EL (cell line): ENCODE measurements around the gene TMEM205.
A peak's percentile ranks its signal among the peaks of the same experiment; 100 is the strongest.
"Not testable (repeated sequence)": the region's sequence is repeated elsewhere in the genome, so short reads cannot be mapped to it uniquely, and the experiment has no call there.

Source experiments
- DNase-seq: peaks from one replicate; pipeline ENCODE4 v3.0.0-alpha.2; 2016

Gene TMEM205

DNA sequence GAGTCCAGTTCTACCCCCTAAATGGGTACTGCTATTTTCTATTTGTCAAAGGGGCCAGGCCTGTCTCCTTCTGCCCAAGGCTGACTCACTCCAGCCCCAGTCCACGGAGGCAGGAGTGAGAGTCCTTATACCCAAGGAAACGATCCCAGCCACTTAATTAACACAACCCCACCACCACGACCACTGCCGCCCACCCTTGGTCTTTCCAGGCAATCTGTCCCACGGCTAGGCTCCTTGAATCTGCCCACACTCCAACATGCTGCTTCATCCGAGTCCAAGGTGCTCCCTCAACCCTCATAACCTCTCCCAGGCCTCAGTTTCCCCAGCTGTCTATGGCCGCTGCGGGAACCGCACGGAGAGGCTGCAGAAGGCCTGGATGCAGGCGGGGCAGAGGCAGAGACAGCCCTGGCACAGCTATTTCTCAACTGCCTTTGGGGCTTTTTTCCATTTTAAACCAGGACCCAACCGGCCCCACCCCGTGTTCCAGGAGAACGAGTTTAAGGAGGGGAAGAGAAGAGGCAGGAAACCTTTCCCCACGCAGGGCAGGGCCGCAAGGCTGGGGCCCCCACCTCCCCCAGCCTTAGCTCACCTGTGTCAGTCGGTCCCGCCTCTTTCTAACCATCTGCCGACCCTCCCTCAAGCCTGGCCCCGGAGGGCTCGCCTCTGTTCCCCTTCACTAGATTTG is 7.4 kb downstream of the TMEM205 start:
- no peak for DNase-seq

DNA sequence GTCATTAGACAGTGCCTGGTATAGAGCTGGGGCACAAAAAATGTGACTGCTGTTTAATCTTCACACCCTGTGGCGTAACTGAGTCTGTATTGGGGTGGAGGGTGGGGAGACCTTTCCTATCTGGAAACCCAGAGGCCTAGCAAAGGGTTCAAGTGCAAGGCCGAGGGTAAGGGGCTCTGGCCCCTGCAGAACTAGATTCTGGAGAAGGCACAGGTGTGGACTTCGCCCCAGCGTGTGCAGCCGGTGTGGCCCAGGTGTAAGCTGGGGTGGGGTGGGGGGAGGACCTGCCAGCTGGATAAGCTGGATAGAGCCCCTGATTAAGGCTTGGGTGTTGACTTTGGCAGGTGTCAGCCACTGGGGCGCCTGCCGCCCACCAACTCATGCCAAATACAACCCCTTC is 7.9 kb downstream of the TMEM205 start:
- DNase-seq = no peak

GRCh38 chr19:11337080-11337479 is 9.0 kb downstream of the TMEM205 start:
- DNase-seq = no peak

DNA sequence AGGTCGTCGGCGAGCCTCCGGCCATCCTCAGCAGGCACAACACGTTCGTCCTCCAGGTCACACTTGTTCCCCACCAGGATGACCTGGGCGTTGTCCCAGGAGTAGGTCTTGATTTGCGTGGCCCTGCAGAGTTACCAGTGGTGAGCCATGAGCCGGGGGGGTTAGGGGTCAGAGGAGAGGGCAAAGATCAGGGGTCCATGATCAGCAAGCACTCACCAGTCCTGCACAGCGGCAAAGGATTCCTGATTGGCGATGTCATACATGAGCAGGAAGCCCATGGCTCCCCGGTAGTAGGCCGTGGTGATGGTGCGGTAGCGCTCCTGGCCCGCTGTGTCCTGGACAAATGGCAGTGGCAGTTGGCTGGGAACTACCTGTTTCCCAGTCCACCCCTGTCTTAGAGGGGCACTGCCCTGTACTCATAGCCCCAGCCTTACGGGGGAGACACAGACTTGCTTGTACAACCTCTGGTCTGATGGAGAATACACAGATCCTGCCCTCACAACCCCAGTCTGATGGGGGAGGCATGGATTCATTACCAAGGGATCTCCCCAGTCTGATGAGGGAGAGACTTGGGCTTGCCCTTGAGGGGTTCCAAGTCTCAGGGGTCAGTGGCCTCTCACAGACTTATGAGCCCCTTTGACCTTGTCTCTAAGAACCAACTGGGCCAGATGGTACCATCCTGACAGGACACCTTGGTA is 10.5 kb downstream of the TMEM205 start:
- DNase-seq = no peak

GRCh38 chr19:11333838-11334237 is 12.2 kb downstream of the TMEM205 start:
- not testable (repeated sequence) for DNase-seq

- DNase-seq = no peak
These were observed 13.2 kb downstream of the TMEM205 start for GRCh38 chr19:11332822-11333221.

GRCh38 chr19:11331502-11331901 is 14.6 kb downstream of the TMEM205 start:
- no peak for DNase-seq

GRCh38 chr19:11330127-11330526 is 15.9 kb downstream of the TMEM205 start:
- no peak for DNase-seq

GRCh38 chr19:11325544-11325943 is 20.5 kb downstream of the TMEM205 start:
- DNase-seq = no peak

GRCh38 chr19:11324748-11325389 is 21.2 kb downstream of the TMEM205 start:
- no peak for DNase-seq

- peak; percentile 93 for DNase-seq
These were observed 21.9 kb downstream of the TMEM205 start for GRCh38 chr19:11324079-11324661.

- DNase-seq = no peak
These were observed 22.4 kb downstream of the TMEM205 start for GRCh38 chr19:11323601-11324078.

DNA sequence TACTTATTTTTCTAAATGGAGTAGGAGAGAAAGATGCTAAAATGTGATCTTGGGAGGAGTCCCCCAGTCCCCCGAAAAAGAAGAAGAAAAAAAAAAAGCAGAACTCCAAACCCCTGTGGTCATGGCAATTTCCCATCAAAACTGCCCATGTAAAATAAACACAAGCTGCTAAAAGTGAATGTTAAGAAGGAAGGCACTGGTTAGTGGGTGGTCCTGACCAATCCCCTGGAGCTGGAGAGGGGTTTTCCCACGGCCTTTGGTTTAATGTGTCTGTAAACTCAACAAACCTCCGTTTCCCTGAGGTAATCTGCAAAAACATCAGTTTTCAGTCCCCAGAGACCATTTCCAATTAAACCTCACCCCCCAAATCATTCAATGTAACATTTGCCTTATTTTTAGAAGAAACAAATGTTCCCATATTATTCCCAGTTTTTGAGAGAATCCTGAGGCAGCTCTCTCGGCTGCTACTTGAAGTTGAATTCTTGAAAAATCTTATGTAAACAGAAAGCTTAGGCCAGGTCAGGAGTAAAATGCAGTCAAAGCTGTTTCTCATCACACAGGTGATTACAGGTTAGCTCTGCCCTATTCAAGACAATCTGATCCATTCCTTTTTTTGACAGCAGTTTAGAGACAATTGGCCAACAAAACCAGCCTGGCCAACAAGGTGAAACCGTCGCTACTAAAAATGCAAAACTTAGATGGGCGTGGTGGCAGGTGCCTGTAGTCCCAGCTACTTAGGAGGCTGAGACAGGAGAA is 23.6 kb downstream of the TMEM205 start:
- no peak for DNase-seq

DNA sequence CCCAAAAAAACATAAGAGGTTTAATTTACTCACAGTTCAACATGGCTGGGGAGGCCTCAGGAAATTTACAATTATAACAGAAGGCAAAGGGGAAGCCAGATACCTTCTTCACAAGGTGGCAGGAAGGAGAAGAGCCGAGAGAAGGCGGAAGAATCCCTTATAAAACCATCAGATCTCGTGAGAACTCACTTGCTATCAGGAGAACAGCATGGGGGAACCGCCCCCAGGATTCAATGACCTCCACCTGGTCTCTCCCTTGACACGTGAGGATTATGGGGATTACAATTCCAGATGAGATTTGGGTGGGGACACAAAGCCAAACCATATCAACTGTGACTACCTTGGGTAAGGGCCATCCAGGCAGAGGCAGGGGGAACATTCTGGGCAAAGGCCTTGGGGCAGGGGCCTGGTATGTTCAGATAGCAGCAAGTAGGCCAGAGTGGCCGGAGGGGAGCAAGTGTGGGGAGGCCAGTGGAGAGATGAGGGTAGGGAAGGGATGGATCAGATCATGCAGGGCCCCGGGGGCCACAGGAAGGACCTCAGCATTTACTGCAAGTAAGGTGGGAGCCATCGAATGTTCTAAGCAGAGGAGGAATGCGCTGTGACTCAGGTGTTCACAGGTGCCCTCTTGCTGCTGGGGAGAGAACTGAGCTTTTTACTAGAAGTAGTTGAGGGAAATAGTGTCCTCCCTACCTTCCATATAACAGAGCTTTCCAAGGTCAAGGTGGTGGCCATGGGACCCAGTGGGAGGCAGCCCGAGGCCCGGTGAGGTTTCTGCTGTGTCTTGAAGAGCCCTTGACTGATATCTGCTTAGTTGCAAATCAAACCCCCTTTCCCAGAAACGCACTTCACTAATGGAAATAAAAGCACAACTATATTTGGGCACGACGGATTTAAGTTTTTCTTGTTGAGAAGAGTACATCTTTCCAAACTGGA is 24.6 kb downstream of the TMEM205 start:
- no peak for DNase-seq

DNA sequence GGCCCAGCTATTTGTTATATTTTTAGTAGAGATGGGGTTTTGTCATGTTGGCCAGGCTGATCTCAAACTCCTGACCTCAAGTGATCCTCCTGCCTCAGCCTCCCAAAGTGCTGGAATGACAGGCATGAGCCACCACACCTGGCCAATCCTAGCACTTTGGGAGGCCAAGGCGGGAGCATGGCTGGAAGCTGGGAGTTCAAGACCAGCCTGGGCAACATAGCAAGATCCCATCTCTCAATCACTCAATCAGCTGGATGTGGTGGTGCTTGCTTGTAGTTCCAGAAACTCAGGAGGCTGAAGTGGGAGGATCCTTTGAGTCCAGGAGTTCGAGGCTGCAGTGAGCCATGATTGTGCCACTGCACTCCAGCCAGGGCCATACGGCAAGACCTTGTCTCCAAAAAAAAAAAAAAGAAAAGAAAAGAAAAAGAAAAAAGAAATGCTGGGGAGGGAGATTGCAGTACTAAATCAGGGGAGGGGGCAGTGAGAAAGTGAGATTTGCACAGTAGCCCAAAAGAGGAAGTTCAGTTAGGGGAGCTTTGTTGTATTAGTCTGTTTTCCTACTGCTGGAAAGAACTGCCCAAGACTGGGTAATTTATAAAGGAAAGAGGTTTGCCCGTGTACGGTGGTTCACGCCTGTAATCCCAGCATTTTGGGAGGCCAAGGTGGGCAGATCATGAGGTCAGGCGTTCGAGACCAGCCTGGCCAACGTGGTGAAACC is 25.6 kb downstream of the TMEM205 start:
- not testable (repeated sequence) for DNase-seq

- no peak for DNase-seq
These were observed 39.7 kb downstream of the TMEM205 start for GRCh38 chr19:11306337-11306736.

DNA sequence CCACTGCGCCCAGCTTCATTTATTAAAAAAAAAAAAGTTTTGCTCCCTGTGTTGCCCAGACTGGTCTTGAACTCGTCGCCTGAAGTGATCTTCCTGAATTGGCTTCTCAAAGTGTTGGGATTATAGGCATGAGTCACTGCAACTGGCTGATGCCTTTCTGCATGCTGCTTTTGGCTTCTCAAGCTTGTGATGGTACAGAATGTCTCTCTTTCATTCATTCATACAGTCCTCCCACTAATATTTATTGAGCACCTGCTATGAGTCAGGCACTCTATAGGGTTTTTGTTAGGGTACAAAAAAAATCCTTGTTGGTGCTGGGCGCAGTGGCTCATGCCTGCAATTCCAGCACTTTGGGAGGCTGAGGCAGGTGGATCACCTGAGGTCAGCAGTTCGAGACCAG is 41.1 kb downstream of the TMEM205 start:
- DNase-seq = no peak

- DNase-seq = no peak
These were observed 45.3 kb downstream of the TMEM205 start for GRCh38 chr19:11300811-11301120.

DNA sequence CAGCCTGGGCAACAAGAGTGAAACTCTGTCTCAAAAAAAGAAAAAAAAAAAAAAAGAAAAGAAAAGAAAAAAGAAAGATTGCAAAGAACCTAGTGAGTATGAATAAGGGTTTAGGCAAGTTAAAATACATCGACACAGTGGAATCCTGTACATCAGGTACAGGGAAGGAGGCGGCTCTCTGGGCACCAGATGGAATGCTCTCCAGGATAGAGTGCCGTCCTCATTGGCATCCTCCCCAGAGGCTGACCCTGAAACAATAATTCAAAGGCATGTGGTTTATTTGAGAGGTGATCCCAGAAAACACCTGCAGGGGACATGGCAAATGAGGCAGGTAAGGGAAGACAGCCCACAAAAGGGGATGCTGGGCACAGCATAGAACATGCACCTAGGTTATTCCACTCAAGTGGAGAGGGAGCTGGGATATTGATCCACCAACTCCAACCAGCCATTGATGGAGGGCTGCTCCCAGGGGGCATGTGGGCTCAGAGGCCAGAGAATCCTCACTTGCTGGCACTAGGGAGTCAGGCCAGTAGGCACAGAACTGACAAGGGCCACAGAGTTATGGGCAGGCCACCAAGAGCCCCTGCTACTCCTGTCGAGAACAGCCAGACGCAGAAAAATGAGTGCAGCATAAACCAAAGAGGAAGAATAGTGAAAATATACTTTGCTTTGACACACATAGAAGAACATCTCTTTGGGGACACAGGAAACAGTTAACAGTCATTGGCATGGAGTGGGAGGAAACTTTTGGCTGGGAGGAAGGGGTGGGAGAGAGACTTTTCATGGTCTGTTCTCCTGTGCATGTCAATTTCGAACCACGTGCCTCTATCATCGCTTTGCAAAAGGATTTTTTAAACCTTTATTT is 45.9 kb downstream of the TMEM205 start:
- DNase-seq = no peak

DNA sequence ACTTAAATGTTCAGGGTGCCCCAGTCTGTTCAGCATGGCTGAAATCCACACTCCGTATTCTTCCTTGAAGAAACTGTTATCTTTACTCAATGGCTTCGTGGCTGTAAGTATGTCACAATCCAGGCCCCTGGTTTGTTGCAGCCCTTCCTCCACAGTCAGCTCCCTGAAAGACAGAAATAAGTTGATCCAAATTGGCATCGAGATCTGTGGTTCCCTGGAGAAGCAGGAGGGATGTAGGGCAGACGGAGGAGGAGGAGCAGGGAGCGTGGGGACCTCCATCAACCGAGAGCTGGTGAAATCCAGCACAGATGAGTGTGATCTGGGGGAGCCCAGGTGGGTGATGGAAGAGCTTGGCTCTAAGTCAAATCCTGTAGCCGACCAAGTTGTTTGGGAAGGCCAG is 49.8 kb downstream of the TMEM205 start:
- no peak for DNase-seq
